Uterus (tissue), 4 donors: ENCODE data around the gene AIP. TPM values are rescaled to one million over a fixed set of nuclear protein-coding genes. Genes with fewer than 3 reads are reported as not detected.

Experiments
- DNase-seq, 2 donors: peaks; one replicate each; pipeline ENCODE4 v3.0.0-alpha.2; 2019 to 2020
- H3K27ac ChIP-seq, 2 donors: fragments of 200-600 bp; sonication (generic); 1 replicate in 1 of 2; 2 replicates in 1 of 2; pipeline ENCODE4 v1.5.1; 2016 to 2018
- H3K27me3 ChIP-seq, 2 donors: fragments of 200-600 bp; sonication (generic); one replicate each; pipeline ENCODE4 v1.5.1; 2018 to 2019; ENCODE audit warnings: control low read depth in 1 of 2
- H3K36me3 ChIP-seq, 2 donors: fragments of 200-600 bp; sonication (generic); one replicate each; pipeline ENCODE4 v1.5.1; 2019; ENCODE audit warnings: control low read depth in 1 of 2
- H3K4me1 ChIP-seq, 2 donors: fragments of 200-600 bp; sonication (generic); one replicate each; pipeline ENCODE4 v1.5.1; 2018 to 2019; ENCODE audit warnings: control low read depth in 1 of 2
- H3K4me3 ChIP-seq, 2 donors: fragments of 200-600 bp; sonication (generic); 1 replicate in 1 of 2; 2 replicates in 1 of 2; pipeline ENCODE4 v1.5.1; 2018 to 2019; ENCODE audit warnings: mild to moderate bottlenecking in 1 of 2
- H3K9me3 ChIP-seq, 2 donors: fragments of 200-600 bp; sonication (generic); one replicate each; pipeline ENCODE4 v1.5.1; 2019; ENCODE audit warnings: control low read depth in 1 of 2
- POLR2A ChIP-seq, 2 donors: fragments of 450-650 bp; IDR thresholded peaks; one replicate each; pipeline ENCODE4 v1.6.1; 2016; ENCODE audit warnings: antibody characterized with exemption in 2 of 2, mild to moderate bottlenecking in 1 of 2, moderate library complexity in 1 of 2
- intact Hi-C: fragments of 100-400 bp; cut with DNase I; formaldehyde crosslinking; loops from one replicate; pipeline ENCODE4 v1.15.1; 2023; ENCODE audit warnings: low total_unique reads
- total RNA-seq, 4 donors: library from RNA; depleted of rRNA in 3 of 4; stranded (reverse); fragments of >200 nt in 3 of 4; gene quantifications; one replicate each; pipeline versions ENCODE4 v1.1.0 to v1.2.4, GENCODE V29; 2014 to 2023
- TF ChIP-seq, protein P1 (sequence below), 4 experiments: fragments of 200-600 bp in 2 of 4; fragments of 450-650 bp in 2 of 4; sonication (generic) in 2 of 4; IDR thresholded peaks; one replicate each; pipeline ENCODE4 v1.5.1; 2016 to 2019; ENCODE audit warnings: antibody characterized with exemption in 4 of 4, mild to moderate bottlenecking in 2 of 4, moderate library complexity in 1 of 4
- donor health status: DM: yes; HTN: yes; CAD: no.

AIP gene
- total RNA-seq, 4 donors from 2014 or later = 52.9 to 131 (median 85.5) TPM

- Histone ChIP-seq H3K9me3 (no peaks in the 10 kb centered on the region), H3K4me1 (no peaks in the 10 kb centered on the region), H3K36me3 (no peaks in the 10 kb centered on the region), H3K27ac (no peak overlapping the region), H3K27me3 (no peaks in the 10 kb centered on the region), H3K4me3 (no peak overlapping the region)
- intact Hi-C loops = no loop called here
- DNase-seq = no peak
- no peak for TF ChIP-seq POLR2A (IDR thresholded peaks at IDR 0.05)
- TF ChIP-seq, protein P1, sequence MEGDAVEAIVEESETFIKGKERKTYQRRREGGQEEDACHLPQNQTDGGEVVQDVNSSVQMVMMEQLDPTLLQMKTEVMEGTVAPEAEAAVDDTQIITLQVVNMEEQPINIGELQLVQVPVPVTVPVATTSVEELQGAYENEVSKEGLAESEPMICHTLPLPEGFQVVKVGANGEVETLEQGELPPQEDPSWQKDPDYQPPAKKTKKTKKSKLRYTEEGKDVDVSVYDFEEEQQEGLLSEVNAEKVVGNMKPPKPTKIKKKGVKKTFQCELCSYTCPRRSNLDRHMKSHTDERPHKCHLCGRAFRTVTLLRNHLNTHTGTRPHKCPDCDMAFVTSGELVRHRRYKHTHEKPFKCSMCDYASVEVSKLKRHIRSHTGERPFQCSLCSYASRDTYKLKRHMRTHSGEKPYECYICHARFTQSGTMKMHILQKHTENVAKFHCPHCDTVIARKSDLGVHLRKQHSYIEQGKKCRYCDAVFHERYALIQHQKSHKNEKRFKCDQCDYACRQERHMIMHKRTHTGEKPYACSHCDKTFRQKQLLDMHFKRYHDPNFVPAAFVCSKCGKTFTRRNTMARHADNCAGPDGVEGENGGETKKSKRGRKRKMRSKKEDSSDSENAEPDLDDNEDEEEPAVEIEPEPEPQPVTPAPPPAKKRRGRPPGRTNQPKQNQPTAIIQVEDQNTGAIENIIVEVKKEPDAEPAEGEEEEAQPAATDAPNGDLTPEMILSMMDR (IDR thresholded peaks at IDR 0.05) = no peak
Observed at GRCh38 chr11:67521924-67522323, 39.1 kb downstream of the AIP start.

DNA sequence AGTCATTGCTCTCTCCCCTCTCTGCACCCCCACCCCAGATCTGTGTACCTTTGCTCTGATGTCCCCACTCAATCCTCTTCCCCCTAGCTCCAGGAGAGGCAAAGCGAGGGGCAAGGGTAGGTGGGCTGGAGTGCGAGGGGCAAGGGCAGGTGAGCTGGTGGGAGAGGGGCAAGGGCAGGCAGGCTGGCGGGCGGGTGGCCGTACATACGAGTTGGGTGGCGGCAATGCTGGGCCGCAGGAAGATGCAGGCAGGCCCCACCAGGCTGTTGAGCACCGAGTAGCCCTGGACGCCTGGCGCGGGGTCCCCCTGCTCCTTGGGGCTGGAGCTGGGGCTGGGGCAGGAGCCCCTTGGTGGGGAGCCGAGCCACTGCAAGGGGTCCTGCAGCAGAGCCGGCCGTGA lies 39.5 kb downstream of the AIP start:
- no peaks in the 10 kb centered on the region for H3K36me3 ChIP-seq
- no peaks in the 10 kb centered on the region for H3K9me3 ChIP-seq
- no peak overlapping the region for H3K27ac ChIP-seq
- TF ChIP-seq, protein P1 (IDR thresholded peaks at IDR 0.05) = no peak
- TF ChIP-seq POLR2A (IDR thresholded peaks at IDR 0.05) = no peak
- H3K27me3 ChIP-seq = no peaks in the 10 kb centered on the region
- intact Hi-C loops = no loop called here
- H3K4me1 ChIP-seq = no peaks in the 10 kb centered on the region
- DNase-seq = no peak
- H3K4me3 ChIP-seq = no peak overlapping the region

DNA sequence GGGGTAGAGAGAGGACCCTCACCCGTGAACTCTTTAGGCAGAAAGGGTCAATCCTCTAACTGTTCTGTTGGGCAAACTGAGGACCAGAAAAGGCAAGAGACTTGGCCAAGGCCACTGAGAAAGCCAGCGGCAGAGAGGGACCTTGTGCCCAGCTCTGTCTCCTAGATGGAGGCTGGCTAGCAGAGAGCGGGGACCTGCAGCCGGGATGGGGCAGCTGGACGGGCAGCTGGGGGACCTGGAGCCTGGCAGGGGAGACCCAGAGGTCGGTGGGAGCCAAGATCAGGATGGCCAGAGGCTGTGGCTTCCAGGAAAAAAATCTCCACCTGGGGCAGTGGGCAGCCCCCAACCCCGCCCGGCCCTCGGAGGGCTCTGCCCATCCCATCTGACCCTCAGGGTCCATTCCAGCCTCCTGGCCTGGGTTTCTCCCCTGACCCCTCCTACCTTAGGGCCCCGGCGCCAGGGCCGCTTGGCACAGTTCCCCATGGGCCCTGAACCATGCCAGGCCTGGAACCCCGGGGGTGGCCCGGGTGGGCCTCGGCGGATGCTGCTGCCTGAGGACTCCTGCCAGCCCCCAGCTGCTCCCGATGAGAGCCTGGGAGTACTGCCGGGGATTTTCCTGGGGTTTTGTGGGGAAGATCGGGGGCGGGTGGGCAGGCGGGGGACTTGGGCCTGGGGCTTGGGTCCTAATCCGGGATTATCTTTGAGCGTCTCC lies 40.2 kb downstream of the AIP start, which contains the start of gene CABP2:
Gene CABP2 (minus strand): TSS at position 603 of the 712 bp plus-strand sequence. CDS start 120 bp downstream, at position 483.
- Histone ChIP-seq H3K4me3 (no peak within 1 kb of the TSS), H3K36me3 (no peaks in the 10 kb centered on the region), H3K27me3 (no peaks in the 10 kb centered on the region), H3K9me3 (no peaks in the 10 kb centered on the region), H3K4me1 (no peaks in the 10 kb centered on the region), H3K27ac (no peak within 1 kb of the TSS)
- no peak for TF ChIP-seq POLR2A (IDR thresholded peaks at IDR 0.05)
- TF ChIP-seq, protein P1 (IDR thresholded peaks at IDR 0.05) = no peak
- DNase-seq = no peak
- intact Hi-C loops = no loop called here

DNA sequence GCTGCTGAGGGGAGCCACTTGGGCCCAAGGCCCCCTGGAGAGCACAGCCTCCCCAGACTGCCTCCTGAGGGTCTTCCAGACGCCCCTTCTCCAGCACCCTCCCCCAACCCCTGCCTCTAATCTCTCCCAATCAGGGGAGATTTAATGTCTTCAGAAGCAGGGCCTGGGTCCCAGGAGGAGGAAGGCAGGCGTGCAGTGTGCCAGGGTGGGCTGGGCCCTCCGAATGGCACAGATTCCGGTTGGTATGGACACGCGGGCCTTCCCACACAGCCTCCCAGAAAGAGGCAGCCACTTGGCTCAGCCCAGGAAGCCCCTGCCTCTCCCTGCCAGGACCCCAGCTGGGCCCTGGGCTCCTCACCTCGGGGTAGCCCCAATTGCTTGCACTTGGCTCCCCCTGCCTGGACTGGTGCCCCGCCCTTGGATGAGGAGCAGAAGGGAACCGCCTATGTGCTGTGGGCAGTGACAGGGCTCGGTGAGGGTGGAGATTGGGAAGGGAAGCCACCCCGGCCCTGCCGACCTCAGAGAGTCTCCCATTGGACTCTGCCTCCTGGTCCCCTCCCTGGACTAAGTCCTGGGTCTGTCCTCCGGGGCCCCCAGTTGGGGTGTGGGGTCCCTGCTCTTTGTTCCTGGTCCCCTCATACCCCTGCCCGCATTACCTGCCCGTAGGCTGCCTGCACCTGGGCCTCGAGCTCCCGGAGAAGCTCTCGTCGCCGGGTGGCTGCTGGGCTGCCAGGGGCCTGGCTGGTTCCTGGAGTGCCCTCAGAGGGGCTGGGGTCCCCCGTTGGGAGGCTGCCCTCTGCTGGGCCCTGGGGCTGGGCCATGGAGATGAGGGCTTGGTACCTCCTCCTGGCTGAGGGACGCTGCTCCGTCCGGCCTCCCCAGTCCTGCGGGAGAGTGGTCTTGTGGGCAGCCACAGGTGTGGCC lies 41.0 kb downstream of the AIP start:
- TF ChIP-seq POLR2A (IDR thresholded peaks at IDR 0.05) = no peak
- TF ChIP-seq, protein P1 (IDR thresholded peaks at IDR 0.05) = no peak
- Histone ChIP-seq H3K27ac (no peak overlapping the region), H3K4me3 (no peak overlapping the region), H3K36me3 (no peaks in the 10 kb centered on the region), H3K9me3 (no peaks in the 10 kb centered on the region), H3K27me3 (no peaks in the 10 kb centered on the region), H3K4me1 (no peaks in the 10 kb centered on the region)
- no peak for DNase-seq
- intact Hi-C loops = no loop called here

DNA sequence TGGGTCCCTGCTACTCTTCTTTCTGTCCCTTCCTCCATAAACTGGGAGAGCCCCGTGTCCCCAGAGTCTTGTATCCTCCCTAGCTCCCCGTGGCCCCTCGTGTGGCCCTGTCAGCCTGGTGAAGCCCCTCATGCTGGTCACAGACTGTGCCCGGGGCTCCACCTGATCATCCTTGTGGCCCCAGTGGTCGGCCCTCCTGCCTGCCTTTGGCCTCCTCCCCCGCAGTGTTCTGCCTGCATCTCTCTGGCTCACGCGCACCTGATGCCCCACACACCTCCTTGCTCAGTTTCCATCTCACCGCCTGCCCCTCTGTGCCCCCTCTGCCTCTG lies 41.6 kb downstream of the AIP start:
- H3K4me3 ChIP-seq = no peak overlapping the region
- no peaks in the 10 kb centered on the region for H3K4me1 ChIP-seq
- no peaks in the 10 kb centered on the region for H3K27me3 ChIP-seq
- H3K9me3 ChIP-seq = no peaks in the 10 kb centered on the region
- TF ChIP-seq, protein P1 (IDR thresholded peaks at IDR 0.05) = no peak
- no peak for TF ChIP-seq POLR2A (IDR thresholded peaks at IDR 0.05)
- DNase-seq = no peak
- H3K27ac ChIP-seq = no peak overlapping the region
- no peaks in the 10 kb centered on the region for H3K36me3 ChIP-seq
- intact Hi-C loops = no loop called here
